ENCODE measurements around the gene CDON.

DNA sequence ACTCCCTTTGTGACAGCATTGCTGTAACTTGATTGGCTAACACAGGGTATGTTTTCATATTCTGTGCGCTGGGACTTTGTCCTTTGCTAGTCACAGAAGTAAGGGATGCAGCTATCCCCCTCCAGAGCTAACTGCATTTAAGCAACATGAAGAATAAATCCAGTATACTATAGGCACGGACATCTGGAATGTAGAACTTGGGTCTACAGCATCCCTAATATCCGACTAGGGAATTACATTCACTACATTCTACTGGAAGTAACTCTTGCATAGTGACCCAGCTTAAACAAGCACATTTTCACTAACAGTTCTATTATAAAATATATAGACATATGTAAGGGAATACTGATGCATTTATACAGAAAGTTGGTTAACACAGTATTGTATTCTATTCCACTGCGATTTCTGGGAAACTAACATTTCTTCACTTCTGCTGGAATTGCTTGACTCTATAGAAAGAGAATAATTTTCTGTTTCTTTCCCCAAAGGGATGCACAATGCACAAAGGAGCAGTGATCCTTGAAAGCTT, 103.7 kb downstream of the CDON start:
- TF ChIP-seq, protein P1, sequence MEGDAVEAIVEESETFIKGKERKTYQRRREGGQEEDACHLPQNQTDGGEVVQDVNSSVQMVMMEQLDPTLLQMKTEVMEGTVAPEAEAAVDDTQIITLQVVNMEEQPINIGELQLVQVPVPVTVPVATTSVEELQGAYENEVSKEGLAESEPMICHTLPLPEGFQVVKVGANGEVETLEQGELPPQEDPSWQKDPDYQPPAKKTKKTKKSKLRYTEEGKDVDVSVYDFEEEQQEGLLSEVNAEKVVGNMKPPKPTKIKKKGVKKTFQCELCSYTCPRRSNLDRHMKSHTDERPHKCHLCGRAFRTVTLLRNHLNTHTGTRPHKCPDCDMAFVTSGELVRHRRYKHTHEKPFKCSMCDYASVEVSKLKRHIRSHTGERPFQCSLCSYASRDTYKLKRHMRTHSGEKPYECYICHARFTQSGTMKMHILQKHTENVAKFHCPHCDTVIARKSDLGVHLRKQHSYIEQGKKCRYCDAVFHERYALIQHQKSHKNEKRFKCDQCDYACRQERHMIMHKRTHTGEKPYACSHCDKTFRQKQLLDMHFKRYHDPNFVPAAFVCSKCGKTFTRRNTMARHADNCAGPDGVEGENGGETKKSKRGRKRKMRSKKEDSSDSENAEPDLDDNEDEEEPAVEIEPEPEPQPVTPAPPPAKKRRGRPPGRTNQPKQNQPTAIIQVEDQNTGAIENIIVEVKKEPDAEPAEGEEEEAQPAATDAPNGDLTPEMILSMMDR (IDR thresholded peaks at IDR 0.05 in 4 of 5, conservative IDR thresholded peaks at IDR 0.05 in 1 of 5): no peak
- TF ChIP-seq POLR2A (IDR thresholded peaks at IDR 0.05): no peak

Data from gastrocnemius medialis (tissue), 4 donors.